ENCODE data around the gene KCNH5. TPM values are rescaled to one million over a fixed set of nuclear protein-coding genes. Genes with fewer than 3 reads are reported as not detected.

Gene KCNH5
- total and polyA plus RNA-seq, 4 donors, result not detected

DNA sequence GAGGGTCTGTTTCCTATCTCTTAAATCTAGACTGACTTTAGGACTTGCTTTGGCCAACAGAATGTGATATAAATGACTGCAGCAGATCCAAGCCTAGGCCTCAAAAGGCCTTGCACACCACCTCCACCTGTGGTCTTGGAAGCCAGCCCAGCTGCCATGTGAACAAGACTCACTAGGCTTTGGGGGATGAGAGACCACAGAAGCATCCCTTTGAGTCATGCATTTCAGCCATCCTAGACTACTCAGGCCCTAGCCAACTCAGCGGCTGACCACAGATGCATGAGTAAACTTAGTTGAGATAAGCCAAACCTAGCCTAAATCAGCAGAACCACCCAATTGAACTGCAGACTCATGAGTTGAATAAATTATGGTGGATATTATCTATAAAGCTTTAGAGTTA, 87.7 kb downstream of the KCNH5 start:
- no peak for DNase-seq (ENCODE audit: low spot score)
- Histone ChIP-seq H3K27ac (ENCODE audit: low read depth in 1 of 2, low read length in 2 of 2) (no peak overlapping the region), H3K9ac (ENCODE audit: low read depth in 1 of 2, low read length in 2 of 2) (no peak overlapping the region), H3K36me3 (ENCODE audit: control insufficient read depth in 4 of 4, insufficient read depth in 3 of 4, low read depth in 1 of 4, low read length in 3 of 4) (no peaks in the 10 kb centered on the region), H3K27me3 (ENCODE audit: control insufficient read depth in 4 of 4, insufficient read depth in 4 of 4, low read length in 3 of 4) (no peaks in the 10 kb centered on the region), H3K4me1 (ENCODE audit: control insufficient read depth in 4 of 4, insufficient read depth in 4 of 4, low read length in 3 of 4) (no peaks in the 10 kb centered on the region), H3K9me3 (ENCODE audit: control insufficient read depth in 4 of 4, low read length in 3 of 4) (no peaks in the 10 kb centered on the region), H3K4me3 (ENCODE audit: low read depth in 1 of 3, low read length in 3 of 3) (no peak overlapping the region)
- WGBS, result 77% methylated on average over 1 of the region's 1 CpG
- TF ChIP-seq SP1 (IDR thresholded peaks at IDR 0.05), result no peak
- TF ChIP-seq GABPA (IDR thresholded peaks at IDR 0.05 in 1 of 2, conservative IDR thresholded peaks at IDR 0.05 in 1 of 2), result no peak
- no peak for TF ChIP-seq JUND (IDR thresholded peaks at IDR 0.05)
- no peak for TF ChIP-seq HNF4G (IDR thresholded peaks at IDR 0.05)
- TF ChIP-seq YY1 (IDR thresholded peaks at IDR 0.05), result no peak
- TF ChIP-seq RXRA (IDR thresholded peaks at IDR 0.05), result no peak
- TF ChIP-seq, protein P1, sequence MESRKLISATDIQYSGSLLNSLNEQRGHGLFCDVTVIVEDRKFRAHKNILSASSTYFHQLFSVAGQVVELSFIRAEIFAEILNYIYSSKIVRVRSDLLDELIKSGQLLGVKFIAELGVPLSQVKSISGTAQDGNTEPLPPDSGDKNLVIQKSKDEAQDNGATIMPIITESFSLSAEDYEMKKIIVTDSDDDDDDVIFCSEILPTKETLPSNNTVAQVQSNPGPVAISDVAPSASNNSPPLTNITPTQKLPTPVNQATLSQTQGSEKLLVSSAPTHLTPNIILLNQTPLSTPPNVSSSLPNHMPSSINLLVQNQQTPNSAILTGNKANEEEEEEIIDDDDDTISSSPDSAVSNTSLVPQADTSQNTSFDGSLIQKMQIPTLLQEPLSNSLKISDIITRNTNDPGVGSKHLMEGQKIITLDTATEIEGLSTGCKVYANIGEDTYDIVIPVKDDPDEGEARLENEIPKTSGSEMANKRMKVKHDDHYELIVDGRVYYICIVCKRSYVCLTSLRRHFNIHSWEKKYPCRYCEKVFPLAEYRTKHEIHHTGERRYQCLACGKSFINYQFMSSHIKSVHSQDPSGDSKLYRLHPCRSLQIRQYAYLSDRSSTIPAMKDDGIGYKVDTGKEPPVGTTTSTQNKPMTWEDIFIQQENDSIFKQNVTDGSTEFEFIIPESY (IDR thresholded peaks at IDR 0.05), result no peak
- TF ChIP-seq, protein P2, sequence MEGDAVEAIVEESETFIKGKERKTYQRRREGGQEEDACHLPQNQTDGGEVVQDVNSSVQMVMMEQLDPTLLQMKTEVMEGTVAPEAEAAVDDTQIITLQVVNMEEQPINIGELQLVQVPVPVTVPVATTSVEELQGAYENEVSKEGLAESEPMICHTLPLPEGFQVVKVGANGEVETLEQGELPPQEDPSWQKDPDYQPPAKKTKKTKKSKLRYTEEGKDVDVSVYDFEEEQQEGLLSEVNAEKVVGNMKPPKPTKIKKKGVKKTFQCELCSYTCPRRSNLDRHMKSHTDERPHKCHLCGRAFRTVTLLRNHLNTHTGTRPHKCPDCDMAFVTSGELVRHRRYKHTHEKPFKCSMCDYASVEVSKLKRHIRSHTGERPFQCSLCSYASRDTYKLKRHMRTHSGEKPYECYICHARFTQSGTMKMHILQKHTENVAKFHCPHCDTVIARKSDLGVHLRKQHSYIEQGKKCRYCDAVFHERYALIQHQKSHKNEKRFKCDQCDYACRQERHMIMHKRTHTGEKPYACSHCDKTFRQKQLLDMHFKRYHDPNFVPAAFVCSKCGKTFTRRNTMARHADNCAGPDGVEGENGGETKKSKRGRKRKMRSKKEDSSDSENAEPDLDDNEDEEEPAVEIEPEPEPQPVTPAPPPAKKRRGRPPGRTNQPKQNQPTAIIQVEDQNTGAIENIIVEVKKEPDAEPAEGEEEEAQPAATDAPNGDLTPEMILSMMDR (IDR thresholded peaks at IDR 0.05; ENCODE audit: low read depth, low read length, missing input control), result no peak
- TF ChIP-seq RAD21 (IDR thresholded peaks at IDR 0.05), result no peak
- TF ChIP-seq HNF4A (conservative IDR thresholded peaks at IDR 0.05), result no peak
- TF ChIP-seq FOXA2 (IDR thresholded peaks at IDR 0.05), result no peak
- no peak for TF ChIP-seq TAF1 (conservative IDR thresholded peaks at IDR 0.05)
- TF ChIP-seq, protein P3, sequence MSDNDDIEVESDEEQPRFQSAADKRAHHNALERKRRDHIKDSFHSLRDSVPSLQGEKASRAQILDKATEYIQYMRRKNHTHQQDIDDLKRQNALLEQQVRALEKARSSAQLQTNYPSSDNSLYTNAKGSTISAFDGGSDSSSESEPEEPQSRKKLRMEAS (IDR thresholded peaks at IDR 0.05), result no peak
- TF ChIP-seq, protein P4, sequence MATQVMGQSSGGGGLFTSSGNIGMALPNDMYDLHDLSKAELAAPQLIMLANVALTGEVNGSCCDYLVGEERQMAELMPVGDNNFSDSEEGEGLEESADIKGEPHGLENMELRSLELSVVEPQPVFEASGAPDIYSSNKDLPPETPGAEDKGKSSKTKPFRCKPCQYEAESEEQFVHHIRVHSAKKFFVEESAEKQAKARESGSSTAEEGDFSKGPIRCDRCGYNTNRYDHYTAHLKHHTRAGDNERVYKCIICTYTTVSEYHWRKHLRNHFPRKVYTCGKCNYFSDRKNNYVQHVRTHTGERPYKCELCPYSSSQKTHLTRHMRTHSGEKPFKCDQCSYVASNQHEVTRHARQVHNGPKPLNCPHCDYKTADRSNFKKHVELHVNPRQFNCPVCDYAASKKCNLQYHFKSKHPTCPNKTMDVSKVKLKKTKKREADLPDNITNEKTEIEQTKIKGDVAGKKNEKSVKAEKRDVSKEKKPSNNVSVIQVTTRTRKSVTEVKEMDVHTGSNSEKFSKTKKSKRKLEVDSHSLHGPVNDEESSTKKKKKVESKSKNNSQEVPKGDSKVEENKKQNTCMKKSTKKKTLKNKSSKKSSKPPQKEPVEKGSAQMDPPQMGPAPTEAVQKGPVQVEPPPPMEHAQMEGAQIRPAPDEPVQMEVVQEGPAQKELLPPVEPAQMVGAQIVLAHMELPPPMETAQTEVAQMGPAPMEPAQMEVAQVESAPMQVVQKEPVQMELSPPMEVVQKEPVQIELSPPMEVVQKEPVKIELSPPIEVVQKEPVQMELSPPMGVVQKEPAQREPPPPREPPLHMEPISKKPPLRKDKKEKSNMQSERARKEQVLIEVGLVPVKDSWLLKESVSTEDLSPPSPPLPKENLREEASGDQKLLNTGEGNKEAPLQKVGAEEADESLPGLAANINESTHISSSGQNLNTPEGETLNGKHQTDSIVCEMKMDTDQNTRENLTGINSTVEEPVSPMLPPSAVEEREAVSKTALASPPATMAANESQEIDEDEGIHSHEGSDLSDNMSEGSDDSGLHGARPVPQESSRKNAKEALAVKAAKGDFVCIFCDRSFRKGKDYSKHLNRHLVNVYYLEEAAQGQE (IDR thresholded peaks at IDR 0.05), result no peak
- no peak for TF ChIP-seq FOXA1 (IDR thresholded peaks at IDR 0.05)
- TF ChIP-seq EGR1 (IDR thresholded peaks at IDR 0.05; ENCODE audit: low read depth in 2 of 2), result no peak

DNA sequence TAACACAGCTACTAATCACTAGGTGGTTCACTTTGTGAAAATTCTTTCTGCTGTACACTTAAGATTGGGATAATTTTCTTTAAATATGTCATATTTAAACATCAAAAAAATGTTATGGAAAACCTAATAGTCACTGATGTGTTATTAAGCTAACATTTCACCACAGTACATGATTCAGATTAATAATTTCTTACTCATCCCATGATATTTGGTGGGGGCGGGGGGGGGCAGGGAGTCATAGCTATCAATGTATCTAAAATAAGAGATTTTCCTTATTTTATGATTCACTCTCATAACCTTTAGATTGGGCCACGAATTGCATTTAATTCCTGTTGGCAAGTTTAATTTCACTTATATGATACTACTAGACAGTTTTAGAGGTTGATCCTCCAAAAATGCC, 88.8 kb downstream of the KCNH5 start:
- H3K4me3 ChIP-seq (ENCODE audit: low read depth in 1 of 3, low read length in 3 of 3), result no peak overlapping the region
- TF ChIP-seq, protein P3 (IDR thresholded peaks at IDR 0.05), result no peak
- TF ChIP-seq RXRA (IDR thresholded peaks at IDR 0.05), result no peak
- TF ChIP-seq, protein P2 (IDR thresholded peaks at IDR 0.05; ENCODE audit: low read depth, low read length, missing input control), result no peak
- no peak for TF ChIP-seq FOXA1 (IDR thresholded peaks at IDR 0.05)
- no peak for TF ChIP-seq JUND (IDR thresholded peaks at IDR 0.05)
- TF ChIP-seq FOXA2 (IDR thresholded peaks at IDR 0.05), result no peak
- TF ChIP-seq GABPA (IDR thresholded peaks at IDR 0.05 in 1 of 2, conservative IDR thresholded peaks at IDR 0.05 in 1 of 2), result no peak
- no peak for TF ChIP-seq HNF4A (conservative IDR thresholded peaks at IDR 0.05)
- no peak for TF ChIP-seq YY1 (IDR thresholded peaks at IDR 0.05)
- TF ChIP-seq TAF1 (conservative IDR thresholded peaks at IDR 0.05), result no peak
- TF ChIP-seq SP1 (IDR thresholded peaks at IDR 0.05), result no peak
- TF ChIP-seq NR2F2 (IDR thresholded peaks at IDR 0.05), result no peak
- H3K36me3 ChIP-seq (ENCODE audit: control insufficient read depth in 4 of 4, insufficient read depth in 3 of 4, low read depth in 1 of 4, low read length in 3 of 4), result no peaks in the 10 kb centered on the region
- WGBS, result 56% methylated on average over 2 of the region's 2 CpGs
- no peaks in the 10 kb centered on the region for H3K9me3 ChIP-seq (ENCODE audit: control insufficient read depth in 4 of 4, low read length in 3 of 4)
- DNase-seq (ENCODE audit: low spot score), result no peak
- H3K9ac ChIP-seq (ENCODE audit: low read depth in 1 of 2, low read length in 2 of 2), result no peak overlapping the region
- no peaks in the 10 kb centered on the region for H3K4me1 ChIP-seq (ENCODE audit: control insufficient read depth in 4 of 4, insufficient read depth in 4 of 4, low read length in 3 of 4)
- no peak overlapping the region for H3K27ac ChIP-seq (ENCODE audit: low read depth in 1 of 2, low read length in 2 of 2)
- H3K27me3 ChIP-seq (ENCODE audit: control insufficient read depth in 4 of 4, insufficient read depth in 4 of 4, low read length in 3 of 4), result no peaks in the 10 kb centered on the region

All from liver (tissue), 9 donors.